Stimulated activated CD8-positive, alpha-beta memory T cell treated with anti-CD3 and anti-CD28 coated beads, Interleukin-15, amount 100 ng/mL, for 1 hour (primary cell): ENCODE data around the gene PODXL.

Experiments
- DNase-seq: peaks from one replicate; pipeline ENCODE4 v3.0.0-alpha.2; 2020; ENCODE audit warnings: low read depth

Gene PODXL

DNA sequence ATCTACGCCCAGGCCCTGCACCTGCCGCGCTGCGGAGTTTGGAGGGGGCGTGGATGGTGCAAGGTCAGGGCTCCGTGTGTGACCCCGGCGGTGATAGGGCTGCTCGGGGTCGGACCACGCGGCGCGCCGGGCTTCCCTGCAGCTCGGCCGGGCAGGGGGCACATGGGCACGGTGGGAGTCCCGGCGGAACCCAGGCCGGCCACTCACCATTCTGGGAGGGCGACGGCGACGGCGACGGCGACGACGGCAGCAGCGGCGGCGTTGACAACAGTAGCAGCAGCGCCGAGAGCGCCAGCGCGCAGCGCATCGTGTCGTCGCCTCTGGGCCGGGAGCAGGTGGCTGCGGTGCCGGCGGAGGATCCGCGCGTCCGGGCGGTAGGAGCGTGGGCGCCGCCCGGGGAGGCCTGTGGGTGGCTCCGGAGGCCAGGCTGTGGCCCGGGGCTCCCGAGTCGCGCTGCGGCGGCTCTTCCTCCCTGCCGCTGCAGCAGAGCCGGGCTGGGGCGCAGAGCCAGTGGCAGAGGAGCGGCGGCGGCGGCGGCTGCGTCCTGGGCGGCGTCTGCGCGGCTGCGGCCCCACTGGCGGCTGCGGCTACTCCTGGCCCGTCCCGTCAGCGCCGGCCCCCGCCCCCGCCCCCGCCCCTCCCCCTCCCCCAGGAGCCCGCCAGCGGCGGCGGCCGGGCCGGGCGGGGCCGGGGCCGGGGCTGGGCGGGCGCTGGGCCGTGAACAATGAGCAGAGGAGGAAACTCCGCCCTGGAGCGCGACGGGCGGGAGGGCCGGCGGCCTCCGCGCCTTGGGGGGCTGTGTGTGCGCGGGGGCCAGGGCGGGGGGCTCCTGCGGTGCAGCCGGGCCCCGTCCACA is at the start of gene PODXL:
TSS of gene PODXL (minus strand) at position 576 of the 856 bp plus-strand sequence. CDS start at position 307, 269 bp downstream.
- no peak for DNase-seq

DNA sequence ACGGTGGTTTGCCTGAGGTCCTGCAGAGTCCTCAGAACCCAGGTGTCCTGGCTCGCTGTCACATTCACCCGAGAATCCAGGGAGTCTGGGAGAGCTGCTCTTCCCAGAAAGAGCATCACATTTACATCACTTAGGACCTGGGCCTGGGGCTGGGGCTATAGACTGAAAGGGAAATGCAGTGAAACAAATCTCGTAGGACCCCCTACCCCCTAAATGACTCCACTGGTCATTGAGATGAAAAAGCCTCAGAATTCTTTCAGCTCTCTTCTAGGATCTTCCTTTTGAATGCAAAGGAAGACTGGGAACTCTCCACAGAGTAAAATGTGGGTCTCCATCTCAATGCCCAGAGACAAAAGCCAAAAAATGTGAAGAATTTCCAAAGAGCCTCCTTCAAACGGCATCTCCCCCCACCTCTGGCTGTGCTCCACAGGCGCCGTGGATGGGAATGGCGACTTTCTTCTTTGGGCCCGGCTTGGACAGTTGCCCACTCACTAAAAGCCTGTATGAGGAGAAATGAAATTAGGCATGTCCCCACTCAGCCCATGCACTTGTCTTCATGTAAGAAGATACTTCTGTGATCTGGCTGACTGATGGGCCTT is 49.0 kb upstream of the PODXL start:
- DNase-seq = no peak

DNA sequence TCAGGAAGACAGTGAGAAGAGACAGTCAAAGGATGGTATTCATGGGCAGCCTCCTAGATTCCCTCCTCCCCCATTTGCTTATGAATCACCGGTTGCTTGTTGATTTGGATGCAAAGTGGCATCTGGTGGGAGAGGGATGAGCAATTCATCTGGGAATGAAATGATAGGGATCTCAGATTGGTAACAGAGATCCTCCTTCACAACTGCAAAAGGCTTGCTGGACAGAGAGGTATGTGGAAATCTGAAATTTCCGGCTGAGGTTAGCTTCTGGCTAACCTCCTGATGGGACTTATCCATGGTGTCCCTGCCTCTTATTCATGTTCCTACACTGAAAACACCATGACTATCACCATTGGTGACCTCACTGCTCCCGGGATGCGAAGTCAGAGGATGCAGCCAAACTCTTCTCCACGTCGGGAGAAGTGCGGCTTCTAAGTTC is 48.4 kb upstream of the PODXL start:
- DNase-seq = no peak

DNA sequence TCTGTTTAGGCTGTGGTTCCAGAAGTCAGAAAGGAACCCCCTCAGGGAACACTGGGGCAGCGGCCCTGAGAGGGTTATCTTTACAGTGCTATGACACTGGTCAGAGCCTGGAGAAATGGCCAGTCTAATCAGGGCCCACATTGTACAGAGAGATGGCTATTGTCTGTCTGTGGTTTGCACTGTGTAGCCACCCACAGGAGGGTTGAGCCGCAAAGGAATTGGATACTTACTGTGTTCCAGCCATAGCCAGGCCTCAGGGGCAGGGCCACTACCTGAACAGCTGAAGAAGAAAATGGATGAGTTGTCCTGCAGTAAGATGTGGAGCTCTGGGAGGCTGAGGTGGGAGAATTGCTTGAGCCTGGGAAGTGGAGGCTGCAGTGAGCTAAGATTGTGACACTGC is 47.5 kb upstream of the PODXL start:
- DNase-seq = no peak

DNA sequence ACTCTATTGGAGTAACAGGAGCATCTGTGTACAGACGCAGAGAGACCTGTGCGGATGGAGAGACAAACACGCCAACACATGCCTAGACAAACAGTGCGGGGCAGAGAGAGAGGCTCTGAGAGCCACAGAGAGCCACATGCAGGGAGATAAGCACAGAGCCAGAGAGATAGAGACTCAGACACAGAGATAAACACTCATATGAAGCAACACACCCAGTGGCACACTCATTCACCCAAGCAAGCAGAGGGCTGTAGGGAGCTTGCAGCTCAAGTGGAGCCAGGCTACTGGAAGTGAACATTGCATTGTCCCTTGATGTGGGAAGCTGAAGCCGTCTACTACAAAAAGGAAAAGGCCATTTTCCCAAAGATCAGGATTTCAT is 46.6 kb upstream of the PODXL start:
- DNase-seq = no peak

DNA sequence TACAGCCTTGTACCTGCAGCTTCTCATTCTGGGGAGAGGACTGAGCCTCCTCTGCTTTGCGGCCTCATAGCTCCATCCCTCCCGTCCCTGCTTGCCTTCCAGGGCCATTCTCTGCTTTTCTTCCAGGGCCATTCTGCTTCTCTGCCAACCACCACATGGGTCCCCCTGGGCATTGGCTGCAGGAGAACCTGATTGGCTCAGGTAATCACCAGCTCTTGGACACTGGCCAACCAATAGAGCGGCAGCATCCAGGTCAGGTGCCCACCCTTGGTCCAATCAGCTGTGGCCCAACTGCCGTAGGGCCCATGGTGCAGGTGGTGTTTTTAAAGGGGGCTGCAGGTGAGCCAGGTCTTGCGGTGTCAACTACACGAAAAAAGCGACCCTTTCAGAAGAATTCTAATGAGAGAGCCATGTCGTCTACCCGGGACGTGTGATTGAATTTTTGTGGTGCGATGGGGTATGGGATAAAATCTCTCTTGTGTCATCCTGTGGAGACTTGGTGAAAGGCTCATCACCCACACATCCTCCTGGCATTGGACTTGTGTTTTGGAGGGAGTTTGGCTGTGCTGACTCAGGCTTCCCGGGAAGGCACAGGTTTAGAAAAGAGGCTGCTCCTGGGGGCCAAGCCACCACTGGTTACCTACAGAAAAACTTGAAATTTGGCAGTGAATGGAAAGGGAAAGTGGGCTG is 46.0 kb upstream of the PODXL start:
- no peak for DNase-seq

DNA sequence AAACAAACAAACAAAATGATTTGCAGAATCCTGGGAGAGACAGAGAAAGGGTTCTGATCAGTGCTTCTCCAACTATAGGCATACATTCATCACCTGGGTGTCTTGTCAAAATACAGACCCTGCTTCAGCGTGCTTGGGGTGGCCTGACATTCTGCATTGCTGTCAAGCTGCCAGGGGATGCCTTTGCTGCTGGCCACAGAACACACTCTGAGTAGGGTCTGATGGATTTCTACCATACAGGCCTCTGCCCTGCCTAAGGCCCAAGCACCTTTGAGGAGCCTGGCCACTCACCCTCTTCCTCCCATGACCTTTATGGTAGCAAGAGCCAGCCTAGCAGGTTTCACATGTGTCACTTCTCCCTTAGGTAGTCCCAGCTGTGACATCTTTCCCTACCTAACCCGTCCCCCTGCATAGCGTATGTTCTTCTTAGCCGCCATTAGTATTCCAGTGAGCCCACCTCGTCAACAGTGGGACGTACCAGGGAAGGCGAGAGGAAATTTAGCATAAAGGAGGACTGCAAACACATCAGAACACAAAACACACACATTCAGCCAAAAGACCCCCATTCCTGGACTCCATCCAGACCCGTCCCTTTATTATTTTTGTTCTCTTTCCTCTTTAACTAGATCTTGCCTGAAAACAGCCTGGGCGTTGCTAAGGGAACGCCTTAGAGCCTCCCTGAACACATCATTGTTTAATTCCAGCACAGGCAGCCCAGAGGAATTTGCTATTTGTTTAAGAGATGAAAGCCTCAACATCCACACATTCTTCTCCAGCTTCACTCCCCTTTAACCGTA is 43.9 kb upstream of the PODXL start:
- no peak for DNase-seq

DNA sequence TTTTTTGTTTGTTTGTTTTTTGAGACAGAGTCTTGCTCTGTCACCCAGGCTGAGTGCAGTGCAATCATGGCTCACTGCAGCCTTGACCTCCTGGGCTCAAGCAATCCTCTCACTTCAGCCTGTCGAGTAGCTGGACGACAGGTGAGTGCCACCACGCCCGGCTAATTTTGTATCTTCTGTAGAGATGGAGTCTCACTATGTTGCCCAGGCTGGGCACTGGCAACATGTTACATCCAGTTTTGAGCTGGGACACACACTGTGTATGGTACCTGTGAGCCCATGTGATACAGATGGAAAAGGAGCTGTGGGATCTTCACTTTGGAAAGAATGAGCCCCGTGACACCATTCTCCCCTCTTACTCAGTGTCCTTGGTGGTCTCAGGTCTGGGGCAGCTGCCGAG is 40.4 kb upstream of the PODXL start:
- DNase-seq = no peak

DNA sequence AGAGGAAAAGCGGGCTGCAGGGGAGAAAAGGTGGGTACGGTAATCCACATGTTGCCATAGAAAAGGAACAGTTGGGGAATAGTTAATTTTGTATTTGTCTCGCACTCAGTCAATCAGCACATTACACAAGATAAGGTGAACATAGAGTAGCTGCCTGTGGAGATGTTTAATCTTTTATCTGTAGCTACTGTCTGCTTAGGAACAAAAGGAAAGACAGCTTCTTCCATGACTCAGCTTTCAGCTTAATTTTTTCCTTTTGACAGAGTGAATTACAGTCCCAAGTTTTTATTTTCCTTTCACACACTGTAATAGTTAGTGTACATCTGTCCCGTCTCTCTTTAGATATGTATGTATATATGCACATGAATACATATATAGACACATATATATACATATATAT is 39.3 kb upstream of the PODXL start:
- DNase-seq = no peak

DNA sequence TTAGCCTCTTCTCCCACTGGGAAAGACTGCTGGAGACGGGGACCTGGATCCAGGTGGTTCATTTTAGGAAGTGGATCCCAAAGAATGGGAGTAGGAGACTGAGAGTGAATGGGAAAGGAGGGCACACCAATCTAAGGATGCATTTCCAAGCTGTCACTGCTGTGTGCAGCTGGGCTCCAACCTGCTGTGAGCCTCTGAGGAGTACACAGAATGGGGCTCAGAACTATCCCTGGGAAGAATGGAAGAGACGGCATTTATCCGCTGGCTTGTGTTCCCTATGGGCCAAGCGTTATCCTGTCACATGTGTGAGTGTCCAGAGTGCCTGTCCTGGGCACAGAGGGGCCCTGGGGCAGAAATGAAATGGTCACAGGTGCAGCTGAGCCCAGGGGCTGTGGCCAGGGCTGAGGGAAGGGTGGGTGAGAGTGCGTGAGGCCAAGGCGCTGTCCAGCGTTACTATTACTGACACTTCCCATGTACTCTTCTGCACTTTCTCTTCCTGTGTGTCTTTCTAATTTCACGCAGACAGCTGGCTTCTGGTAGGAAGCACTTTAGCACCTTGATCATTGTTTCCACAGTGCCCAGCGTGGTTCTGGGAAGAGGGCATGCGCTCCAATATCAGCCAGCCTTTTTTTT is 35.4 kb upstream of the PODXL start:
- DNase-seq = no peak

DNA sequence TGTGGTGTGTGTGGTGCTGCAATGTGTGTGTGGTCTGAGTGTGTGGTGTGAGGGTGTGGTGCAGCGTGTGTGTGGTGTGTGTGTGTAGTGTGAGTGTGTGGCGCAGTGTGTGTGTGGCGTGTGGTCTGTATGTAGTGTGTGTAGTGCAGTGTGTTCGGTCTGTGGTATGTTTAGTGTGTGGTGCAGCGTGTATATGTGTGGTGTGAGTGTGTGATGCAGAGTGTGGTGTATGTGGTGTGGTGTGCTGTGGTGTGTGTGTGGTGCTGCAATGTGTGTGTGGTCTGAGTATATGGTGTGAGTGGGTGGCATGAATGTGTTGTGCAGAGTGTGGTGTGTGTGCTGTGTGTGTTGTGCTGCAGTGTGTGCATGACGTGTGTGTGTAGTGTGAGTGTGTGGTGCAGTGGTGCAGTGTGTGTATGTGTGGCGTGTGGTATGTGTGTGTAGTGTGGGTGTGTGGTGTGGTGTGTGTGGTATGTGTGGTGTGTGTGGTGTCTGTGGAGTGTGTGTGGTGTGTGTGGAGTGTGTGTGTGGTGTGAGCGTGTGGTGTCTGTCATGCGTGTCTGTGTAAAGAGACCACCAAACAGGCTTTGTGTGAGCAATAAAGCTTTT is 31.0 kb upstream of the PODXL start:
- no peak for DNase-seq

DNA sequence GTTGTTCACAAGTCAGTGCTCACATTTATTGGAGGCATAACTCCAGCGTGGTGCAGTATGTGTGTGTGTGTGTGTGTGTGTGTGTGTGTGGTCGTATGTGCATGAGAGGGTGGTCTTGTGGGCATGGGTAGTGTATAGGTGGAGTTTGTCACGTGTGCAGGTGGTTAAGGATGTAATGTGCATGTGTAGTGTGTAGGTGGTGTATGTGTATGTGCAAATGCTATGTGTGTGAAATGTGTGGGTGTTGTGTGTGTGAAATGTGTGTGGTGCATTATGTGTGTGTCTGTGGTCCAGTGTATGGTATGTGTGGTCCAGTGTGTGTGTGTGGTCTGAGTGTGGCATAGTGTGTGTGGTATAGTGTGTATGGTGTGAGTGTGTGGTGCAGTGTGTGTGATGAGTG is 30.3 kb upstream of the PODXL start:
- no peak for DNase-seq

DNA sequence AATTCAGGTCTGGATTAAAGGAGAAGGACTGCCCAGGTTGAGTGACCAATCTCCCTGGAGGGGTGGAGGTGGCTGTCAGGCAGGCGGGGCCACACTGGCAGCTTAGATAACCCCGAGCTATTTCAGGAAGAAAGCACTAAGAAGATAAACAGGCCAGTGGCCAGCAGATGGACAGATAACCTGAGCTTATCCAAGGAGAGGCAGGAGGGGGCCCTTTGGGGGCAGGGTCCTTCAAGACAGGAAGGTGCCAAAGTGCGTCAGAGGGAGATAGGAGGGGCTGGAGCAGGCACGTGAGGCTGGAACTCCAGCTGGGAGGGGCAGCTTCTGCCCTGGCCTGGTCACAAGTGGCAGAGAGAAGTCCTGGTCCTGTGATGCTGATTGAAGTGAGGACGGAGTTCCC is 29.8 kb upstream of the PODXL start:
- DNase-seq = no peak

DNA sequence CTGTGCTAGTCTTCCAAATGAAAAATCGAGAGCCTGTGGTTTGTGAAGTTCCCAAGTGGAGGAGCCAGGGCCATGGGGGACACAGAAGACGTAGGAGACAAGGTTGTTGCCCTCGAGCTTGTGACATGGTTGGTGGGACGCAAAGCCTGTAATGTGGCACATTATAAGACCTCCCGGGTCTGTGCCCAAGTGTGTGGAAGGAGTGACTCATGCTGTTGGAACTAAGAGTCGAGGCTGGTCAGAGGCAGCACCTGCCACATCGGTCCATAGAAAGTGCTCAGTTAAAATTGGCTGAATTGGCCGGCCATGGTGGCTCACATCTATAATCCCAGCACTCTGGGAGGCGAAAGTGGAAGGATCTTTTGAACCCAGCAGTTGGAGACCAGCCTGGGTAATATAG is 27.0 kb upstream of the PODXL start:
- no peak for DNase-seq

DNA sequence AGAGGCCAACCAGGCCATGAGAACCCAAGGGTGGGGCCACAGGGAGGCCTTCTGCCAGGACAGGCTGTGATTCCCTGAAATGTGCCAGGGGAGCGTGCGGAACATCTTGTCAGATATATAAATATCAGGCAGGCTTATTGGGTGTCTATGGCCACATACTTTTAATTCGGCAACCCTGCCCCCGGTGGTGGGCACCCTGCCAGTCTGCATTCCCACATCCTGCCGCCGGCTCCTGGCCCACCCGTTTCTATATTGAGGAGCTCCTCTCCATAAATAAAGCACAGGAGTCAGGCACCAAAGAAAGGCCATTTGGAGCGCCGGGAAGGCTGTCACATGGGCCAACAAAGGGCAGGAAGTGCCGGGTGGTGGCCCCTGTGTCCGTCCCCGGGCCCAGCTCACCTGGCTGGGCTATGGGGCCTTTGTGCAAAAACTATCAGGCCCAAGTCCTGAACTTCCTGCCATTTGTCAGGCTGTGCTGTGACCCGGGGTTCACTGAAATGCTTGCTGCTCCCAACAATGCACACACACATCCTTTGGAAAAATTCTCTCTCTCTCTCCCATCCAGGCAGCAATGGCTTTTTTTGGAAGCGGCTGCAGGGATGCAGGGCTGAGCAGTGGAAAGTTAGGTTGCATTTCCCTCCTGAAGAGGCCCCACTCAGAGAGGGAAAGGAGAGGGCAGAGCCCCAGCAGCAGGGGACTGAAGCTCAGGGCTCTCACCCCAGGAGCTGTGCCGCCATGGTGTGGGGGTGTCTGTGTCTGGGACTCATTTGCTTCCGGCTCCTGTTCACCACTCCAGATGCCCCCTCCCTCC is 25.0 kb upstream of the PODXL start:
- DNase-seq = no peak

DNA sequence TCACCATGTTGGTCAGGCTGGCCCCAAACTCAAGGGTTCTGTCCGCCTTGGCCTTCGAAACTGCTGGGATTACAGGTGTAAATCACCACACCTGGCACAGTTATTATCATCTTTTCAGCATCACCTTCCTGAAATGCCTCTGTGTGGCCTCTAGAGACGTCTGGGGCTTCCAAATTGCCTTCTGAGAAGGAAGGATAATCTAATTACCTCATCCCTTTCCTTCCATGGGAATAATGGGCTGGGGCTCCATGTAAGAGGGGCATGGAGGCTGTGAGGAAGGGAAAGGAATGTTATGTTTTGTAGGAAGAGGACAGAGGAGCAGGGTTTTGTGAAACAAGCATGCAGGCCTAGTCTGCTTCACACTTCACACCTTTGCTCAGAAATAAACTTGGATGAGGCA is 22.2 kb upstream of the PODXL start:
- no peak for DNase-seq

DNA sequence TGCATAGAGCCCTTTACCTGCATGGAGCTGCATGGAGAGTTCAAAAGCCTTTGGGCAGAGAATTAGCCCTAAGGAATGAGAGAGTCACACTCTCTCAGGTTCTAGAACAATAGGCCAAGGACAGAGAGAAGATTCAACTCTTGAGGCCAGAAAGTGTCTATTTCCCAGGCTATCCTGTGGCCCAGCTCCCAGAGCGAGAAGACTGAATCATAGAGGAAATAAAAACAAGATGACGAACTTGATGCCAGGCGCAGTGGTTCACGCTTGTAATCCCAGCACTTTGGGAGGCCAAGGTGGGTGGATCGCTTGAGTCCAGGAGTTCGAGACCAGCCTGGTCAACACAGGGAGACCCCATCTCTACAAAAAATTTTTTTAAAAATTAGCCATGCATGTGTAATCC is 18.3 kb upstream of the PODXL start:
- no peak for DNase-seq

DNA sequence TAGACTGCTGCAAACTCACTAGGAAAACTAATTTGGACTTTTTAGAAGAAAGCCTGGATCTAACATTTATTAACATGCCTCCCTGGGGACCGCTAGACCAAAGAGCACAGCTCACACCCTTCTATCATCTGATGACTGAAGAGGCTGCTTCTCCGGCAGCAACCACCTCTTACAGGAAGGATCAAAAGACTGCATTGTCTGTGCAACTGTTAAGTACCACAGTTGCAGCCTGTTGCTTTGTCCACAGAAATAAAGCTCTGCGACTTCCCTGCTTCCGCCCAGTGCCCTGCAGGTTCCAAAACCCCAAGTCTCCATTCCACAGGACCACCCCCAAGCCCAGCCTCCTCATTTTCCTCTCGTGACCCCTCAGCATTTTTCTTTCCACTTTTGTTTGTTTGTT is 14.0 kb upstream of the PODXL start:
- no peak for DNase-seq

DNA sequence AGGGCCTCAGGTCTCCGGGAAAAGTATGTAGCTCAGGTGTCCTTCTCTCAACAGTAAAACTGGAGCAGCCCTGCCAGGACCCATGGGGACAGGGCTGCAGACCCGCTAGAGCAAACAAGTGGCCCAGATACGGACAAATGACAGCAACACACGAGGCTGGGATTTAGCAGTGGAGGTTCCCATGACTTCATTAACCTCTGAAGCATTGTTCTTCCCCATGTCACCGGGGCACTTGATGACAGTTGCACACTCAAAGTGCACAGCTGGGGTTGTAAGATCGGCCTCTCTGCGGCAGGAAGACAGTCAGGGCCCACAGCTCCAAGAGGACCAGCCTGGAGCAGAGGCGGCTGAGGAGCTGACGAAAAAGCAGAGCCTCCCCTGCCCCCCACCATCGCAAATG is 12.5 kb upstream of the PODXL start:
- no peak for DNase-seq

DNA sequence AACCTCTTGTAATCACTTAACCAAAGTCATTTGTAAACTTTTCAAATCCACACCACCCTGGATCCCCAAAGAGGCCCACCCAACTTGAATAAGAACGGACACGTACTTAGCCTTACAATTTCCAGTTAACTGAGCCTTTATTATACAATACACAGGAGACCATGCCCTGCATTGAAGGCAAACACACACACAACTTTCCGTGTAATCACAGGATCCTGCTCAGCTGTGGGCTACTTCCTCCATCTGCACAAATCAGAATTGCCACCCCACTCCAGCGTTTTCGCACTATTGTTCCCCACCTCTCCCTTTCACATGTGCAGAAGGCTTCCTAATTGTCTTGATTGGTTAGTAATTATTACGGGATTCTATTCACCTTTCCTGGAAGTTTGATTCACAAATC is 12.1 kb upstream of the PODXL start:
- no peak for DNase-seq

DNA sequence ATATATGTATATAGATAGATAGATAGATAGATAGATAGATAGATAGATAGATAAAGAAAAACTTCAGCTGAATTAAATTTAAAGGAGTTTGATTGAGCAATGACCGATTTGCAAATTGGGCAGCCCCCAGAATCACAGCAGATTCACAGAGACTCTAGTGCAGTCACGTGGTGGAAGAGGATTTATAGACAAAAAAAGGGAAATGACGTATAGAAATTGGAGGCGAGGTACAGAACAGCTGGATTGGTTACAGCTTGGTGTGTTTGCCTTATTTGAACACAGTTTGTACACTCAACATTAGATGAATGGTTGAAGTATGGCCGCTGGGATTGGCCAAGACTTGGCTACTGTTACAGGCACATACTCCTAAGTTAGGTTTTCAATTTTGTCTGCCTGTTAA is 8.2 kb upstream of the PODXL start:
- no peak for DNase-seq
